Measurements from ENCODE around the gene IL12B.

DNA sequence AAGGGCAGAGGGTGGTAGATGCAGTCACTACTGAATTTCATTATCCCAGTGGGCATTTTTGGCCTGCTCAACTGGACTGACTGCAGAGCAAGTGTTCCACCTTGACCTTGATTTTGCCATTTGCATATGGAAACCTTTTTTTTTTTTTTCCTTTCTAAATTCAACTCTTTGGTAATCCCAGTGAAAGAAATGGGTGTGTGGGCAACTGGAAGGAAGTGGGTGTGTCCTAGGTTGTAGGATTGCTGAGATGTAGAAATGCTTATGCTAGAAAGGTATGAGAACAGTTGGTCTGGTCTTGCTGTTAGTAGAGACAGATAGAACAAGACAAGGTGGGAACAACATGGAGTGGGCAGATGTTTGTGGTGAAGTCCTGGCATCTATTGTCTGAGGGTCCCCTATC is 7.8 kb upstream of the IL12B start:
- TF ChIP-seq, protein P1, sequence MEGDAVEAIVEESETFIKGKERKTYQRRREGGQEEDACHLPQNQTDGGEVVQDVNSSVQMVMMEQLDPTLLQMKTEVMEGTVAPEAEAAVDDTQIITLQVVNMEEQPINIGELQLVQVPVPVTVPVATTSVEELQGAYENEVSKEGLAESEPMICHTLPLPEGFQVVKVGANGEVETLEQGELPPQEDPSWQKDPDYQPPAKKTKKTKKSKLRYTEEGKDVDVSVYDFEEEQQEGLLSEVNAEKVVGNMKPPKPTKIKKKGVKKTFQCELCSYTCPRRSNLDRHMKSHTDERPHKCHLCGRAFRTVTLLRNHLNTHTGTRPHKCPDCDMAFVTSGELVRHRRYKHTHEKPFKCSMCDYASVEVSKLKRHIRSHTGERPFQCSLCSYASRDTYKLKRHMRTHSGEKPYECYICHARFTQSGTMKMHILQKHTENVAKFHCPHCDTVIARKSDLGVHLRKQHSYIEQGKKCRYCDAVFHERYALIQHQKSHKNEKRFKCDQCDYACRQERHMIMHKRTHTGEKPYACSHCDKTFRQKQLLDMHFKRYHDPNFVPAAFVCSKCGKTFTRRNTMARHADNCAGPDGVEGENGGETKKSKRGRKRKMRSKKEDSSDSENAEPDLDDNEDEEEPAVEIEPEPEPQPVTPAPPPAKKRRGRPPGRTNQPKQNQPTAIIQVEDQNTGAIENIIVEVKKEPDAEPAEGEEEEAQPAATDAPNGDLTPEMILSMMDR (IDR thresholded peaks at IDR 0.05): no peak
- no peak for TF ChIP-seq POLR2A (IDR thresholded peaks at IDR 0.05)
